ENCODE data around the gene MED13L.
A peak's percentile ranks its signal among the peaks of the same experiment; 100 is the strongest.

Gene MED13L

DNA sequence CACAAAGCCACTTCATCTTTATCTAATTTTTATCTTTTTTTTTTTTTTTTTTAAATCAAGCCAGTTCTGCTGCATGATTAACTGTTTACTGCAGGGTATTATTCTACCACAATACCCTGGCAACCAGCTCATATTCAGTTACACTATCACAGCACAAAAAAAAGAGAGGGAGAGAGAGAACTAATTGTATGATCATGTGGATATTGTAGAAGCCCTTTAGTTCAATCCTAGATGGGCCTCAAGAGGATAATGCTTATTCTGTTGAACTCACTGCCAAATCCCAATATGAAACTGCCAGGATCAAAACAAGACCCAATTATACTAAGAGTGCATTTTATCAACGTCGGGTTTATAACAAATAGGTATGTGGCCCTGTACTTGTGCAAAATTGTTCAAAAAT, 51.5 kb downstream of the MED13L start:
- no peak overlapping the region for H3K27ac ChIP-seq
- no peak overlapping the region for H3K4me3 ChIP-seq

DNA sequence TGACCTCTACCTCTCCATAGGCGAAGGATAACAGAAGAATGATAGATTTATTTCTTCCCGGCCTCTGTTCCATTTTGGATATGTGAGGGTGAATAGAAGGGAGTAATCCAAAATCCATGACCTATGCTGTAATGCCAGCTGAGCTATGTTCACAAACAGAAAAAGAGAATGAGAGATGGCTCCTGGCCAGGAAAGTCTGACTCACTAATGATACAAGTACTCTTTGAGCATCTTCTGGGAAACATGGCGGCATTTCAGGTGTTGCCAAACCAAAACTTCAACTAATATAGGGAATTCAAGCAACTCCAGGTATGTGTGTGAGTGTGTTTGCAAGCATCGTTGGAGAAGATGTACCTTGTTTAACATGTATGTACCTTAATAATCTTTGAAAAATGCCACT, 55.1 kb downstream of the MED13L start:
- H3K4me3 ChIP-seq = no peak overlapping the region
- peak overlapping the region in 2 of 21 experiments; percentile 27 to 34 for H3K27ac ChIP-seq

DNA sequence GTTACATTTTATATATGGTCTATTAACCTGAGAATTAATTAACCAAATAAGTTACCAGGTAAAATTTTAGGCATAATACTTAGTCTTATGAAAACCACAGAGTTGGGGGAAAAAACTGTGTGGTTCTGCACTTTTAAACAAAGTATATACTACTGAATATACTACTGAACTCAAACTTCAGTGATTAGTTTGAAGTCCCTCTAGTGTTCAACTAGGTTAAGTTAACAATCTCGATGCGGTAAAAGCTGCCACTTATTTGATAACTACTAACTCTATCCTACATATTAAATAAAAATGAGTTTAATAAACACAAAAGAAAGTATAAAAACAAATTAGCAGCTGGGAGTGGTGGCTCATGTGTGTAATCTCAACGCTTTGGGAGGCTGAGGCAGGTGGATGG, 56.7 kb downstream of the MED13L start:
- H3K27ac ChIP-seq = no peak overlapping the region

DNA sequence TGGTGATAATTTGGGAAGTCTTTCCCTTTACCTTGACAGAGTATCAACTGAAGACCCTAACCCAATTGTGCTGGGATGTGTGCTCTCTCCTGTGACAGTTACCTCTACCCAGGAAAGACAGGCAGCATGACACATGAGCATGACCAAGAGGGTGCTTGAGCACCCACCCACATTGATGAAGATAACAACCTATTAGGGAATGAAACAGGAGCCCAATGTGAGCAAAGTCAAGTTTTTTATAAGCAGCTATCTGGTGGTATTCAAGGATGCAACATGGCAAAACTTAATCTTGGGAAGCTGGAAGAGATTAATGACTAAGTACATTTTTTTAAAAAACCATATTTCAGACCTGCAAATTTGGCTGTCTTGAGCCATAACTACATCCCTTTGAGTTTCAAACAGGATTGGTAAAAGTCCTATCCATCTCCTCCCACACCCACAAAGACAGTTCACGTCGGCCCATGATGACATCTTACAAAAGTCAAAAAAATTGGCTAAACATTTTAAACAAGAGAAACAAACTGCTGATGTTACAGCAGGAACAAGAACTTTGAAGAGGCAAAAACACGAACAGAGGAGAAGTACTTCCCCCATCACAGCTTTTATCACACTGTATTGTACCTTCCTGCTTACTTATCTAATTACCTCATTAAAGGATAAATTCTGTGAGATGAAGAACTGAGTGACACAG, 60.3 kb downstream of the MED13L start:
- H3K4me3 ChIP-seq = no peak overlapping the region
- no peak overlapping the region for H3K27ac ChIP-seq

More for the DNA sequence above, 56.7 kb downstream of the MED13L start:
- H3K4me3 ChIP-seq = no peak overlapping the region

DNA sequence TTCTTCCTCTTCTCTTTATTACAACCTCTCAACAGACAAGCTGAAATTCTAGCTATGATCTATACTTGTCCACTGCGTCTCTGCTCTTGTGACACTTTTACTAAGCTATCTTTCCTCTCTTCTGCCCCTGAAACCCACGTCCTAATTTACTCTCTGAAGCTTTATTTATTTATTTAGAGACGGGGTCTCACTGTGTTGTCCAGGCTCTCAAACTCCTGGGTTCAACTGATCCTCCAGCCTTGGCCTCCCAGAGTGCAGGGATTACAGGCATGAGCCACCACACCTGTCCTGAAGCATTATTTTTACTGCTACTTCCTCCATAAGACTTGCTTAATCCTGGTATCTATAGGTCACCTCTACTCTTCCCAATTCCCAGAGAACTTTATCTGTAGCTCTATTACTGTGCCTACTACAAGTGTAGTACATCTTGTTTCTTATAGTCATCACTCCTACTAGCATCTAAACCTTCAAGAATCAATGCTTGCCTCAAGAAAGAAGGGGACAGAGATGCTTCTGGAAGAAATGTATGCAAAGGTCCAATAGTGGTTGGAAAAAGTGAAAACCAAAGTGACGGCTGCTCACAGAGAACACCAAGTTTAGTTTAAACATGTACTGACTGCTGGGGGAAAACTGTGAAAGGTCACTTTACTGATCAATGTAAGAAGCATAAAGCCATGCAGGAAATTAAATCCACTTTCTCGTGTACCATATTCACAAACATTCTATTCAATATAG, 61.3 kb downstream of the MED13L start:
- no peak overlapping the region for H3K27ac ChIP-seq

DNA sequence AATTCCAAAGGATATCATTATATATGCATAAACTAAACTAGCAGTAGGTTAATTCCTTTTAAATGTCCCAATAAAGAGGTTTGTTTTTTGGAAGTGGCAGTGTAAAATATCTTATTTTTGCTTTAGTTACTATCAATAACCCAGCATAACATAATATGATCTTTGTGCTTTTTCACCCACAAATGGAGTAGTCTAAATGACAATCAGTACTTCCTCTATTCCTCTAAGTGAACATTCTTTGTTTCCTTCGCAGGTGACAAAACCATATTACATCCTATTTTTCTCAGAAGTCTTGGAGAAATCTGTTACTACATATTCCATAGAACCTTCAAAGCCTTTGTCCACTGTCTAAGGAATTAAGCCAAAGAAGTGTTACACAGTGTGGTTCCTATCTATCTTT, 62.5 kb downstream of the MED13L start:
- Histone ChIP-seq H3K27ac (no peak overlapping the region), H3K4me3 (no peak overlapping the region)

More for the DNA sequence above, 61.3 kb downstream of the MED13L start:
- no peak overlapping the region for H3K4me3 ChIP-seq

DNA sequence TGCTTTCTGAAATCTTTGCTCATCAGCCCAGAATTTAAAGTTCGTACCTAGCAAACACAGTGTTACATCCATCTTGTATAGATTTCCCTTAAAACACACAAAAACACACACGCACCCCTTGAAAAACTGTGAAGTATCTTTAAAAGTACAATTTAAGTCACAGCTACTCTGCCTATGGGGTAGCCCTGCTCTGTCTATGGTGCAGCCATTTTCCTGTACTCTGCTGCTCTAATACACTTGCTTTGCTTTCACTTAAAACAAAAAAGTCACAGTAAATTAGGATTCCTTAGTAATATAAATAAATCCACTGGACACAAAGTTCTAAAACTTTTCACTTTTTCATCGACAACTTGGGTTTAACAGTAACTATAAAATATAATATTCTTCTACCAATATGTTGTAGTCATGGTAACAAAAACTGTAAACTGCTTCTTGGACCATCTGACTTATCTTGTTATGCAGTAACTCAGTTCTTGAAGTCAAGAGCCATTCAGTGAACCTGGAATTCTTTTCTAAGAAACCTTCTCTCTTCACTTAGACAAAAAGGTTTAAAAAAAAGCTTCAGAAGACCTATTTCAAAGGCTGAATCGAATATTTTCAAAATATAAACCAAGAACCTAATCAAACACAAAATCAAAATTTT, 63.5 kb downstream of the MED13L start:
- Histone ChIP-seq H3K4me3 (no peak overlapping the region), H3K27ac (no peak overlapping the region)

DNA sequence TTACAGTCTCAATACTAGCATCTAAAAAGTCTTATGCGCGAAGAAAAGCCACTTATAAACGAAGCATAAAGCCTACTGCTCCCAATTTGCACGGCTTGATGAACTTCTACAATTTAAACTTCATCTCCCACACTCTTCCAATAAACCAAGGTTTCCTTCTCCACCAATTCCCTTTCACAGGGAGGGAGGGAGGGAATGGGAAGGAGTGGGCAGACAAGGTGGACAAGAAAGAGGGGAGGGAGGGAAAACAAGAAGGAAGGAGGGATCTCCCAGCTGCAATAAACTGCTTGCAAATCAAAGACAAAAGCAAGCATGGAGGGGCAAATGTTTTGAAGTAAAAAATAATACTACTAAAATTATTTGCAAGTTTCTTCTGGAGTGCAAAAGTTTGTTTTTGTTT, 64.5 kb downstream of the MED13L start:
- no peak overlapping the region for H3K27ac ChIP-seq

DNA sequence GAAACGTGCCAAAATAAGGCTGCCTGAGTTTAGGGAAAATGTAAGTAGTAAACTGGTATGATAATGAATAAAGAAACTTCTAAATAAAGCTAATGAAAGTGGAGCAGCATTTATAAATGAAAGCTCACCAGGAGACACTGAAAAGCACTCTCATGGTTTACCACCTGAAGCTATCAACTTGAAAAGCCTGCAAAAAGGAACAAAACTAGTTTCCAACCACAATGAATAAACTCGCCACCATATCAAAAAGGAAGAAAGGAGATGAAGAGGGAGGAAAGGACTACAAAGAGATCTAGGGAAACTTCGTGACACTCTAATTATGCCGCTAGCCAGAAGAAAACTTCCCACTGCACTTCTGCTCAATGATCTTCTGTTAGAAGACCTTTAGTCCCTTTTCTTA, 66.7 kb downstream of the MED13L start:
- no peak overlapping the region for H3K4me3 ChIP-seq
- no peak overlapping the region for H3K27ac ChIP-seq

More for the DNA sequence above, 64.5 kb downstream of the MED13L start:
- H3K4me3 ChIP-seq = no peak overlapping the region

DNA sequence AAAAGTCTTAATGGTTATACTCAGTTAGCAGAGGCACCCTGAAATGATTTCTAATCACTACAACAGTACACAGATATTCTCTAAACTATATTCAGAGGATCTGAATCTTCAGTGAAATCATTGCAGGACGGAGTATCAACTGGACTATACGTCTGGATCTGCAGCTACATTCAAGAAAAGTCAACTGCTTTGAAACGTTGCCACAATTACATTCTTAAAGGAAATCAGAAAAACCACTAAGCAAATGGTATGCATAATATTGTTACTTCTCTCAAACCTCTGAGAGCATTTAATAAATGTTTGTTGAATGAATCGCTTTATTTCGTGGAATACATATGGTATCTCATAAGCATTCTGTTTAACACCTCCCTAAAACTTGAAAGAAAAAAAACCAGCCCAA, 67.4 kb downstream of the MED13L start:
- H3K4me3 ChIP-seq = no peak overlapping the region
- H3K27ac ChIP-seq = no peak overlapping the region

DNA sequence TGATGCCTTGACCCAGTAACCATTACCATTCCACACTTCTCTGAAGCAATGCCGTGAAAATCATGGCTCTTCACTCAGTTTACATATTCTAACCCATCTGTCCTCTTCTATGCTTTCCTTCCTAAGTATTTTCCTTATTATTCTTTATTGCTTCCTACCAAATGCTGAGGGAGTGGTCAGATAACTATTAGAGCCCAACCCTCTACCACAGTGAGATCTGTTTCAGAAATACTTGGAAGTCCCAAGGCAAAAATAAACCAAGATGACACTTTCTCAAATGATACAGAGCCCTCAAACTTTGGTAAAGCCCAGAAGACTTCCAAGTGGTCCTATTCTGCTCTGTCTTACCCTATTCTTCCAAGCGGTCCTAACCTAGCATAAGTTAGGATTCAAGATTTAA, 68.0 kb downstream of the MED13L start:
- no peak overlapping the region for H3K27ac ChIP-seq
- no peak overlapping the region for H3K4me3 ChIP-seq

DNA sequence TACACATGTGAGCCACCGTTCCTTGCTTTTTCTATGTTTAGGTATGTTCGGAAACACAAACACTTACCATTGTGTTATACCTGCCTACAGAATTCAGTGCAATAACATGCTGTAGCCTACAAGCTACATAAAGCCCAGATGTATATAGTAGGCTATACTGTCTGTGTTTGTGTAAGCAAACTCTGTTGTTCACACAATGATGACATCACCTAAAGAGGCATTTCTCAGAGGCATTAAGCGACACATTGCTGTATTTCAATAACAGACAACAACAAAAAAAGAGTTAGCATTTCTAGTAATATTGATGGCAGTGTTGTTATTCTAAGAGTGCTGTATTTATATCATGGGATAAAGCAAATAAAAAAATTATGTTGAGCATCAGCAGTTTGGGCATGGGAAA, 70.2 kb downstream of the MED13L start:
- H3K27ac ChIP-seq = no peak overlapping the region
- H3K4me3 ChIP-seq = no peak overlapping the region

DNA sequence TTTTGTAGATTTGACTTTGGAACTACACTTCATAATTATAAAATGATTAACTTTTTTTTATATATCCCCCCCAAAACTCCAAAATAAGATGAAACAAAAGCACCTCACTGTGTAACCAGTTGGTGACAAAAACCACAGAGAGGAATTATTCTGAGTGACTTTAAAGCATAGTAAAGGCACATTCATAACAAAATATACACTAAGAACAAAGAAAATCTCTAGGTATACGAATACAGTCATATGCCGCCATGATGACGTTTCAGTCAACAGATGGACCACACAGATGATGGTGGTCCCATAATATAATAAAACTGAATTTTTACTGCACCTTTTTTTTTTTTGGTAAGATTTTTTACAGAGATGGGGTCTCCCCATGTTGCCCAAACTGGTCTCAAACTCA, 70.7 kb downstream of the MED13L start:
- no peak overlapping the region for H3K4me3 ChIP-seq
- H3K27ac ChIP-seq = no peak overlapping the region

DNA sequence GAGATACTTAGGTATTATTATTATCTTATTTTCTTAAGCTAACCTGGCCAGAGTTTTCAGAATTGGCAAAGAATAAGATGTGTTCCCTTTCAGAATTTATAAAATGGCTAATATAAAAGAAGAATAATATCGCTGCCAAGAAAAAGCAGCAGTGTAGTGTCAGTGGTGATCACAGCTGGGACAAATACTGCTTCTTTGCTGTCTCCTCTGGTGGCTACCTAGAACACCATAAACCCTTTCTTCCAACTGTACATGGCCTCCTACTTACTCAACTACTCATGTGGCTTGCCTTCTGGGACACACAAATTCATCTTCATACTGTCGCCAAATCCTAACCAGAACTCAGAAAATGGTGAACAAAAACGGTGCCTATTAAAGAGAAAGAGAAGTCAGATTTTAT, 72.7 kb downstream of the MED13L start:
- no peak overlapping the region for H3K27ac ChIP-seq
- H3K4me3 ChIP-seq = no peak overlapping the region

DNA sequence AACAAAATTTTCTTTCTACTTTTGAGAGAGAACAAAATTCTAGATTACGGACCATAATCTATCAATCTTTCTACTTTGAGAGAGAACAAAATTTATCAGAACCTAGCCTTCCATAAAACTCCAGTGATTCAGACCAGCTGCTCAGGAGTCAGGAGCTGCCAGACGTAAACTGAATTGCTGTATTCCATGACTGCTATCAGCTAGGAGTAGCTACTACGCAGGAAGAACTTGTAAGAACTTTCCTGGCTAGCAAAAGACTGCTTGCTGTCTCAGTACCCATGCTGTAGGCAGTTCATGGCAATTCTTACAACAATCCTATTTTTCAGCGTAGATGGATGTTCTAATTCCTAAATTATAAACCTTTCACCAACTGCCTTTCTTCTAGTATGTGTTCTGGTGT, 73.3 kb downstream of the MED13L start:
- Histone ChIP-seq H3K4me3 (no peak overlapping the region), H3K27ac (no peak overlapping the region)

DNA sequence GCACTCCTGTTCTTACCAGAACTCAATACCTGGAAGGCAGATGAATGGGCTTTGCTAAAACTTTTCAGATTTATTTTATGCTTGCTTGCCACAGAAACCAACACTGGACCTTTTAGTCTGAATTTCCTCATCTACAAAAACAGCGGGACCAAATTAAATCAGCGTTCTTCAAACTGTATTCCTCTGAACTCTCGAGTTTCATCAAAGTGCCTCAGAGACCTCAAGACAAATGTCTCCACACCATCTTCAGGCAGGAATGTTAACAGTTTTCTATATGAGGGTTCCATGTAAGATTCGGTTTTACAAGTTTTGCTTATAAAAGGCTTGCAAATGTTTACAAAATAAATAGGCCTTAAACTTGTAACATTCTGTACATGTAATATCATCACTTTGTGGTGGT, 74.6 kb downstream of the MED13L start:
- no peak overlapping the region for H3K4me3 ChIP-seq
- H3K27ac ChIP-seq = no peak overlapping the region

DNA sequence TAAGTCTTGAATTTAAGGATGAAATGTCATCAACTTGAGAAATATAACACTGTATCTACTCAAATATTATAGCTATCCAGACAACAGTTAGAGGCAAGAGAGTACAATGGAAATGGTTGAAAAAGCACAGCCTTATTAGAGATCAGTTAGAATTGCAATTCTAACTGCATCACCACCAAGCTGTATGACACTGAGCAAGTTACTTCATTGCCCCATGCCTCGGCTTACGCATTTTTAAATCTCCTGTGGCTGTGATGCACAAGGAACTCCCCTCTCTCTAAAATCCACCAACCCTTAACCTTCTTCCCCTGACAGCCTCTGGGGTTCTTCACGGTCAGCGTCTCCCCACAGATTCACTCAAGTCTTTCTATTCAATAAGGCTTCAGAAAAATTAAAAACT, 75.1 kb downstream of the MED13L start:
- H3K27ac ChIP-seq = no peak overlapping the region
- H3K4me3 ChIP-seq = no peak overlapping the region

DNA sequence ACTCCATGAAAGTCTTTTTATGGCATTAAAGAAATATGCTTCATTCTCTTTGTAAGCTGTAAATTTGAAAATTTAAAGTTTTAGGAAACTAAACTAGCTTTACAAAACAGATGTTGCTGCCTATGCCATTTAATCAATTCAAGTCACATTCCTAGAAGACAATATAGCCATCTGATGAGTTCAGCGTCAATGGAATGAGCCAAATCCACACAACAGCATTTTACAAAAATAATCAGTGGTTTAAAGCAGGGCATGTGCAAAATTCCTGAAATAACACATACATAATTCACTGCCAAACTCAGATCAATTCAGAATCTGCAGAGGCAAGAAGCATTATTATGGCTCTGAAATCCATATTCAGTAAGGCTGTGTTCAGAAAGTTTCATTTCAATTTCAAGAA, 75.6 kb downstream of the MED13L start:
- Histone ChIP-seq H3K4me3 (no peak overlapping the region), H3K27ac (peak overlapping the region in 1 of 21 experiments; percentile 11)

DNA sequence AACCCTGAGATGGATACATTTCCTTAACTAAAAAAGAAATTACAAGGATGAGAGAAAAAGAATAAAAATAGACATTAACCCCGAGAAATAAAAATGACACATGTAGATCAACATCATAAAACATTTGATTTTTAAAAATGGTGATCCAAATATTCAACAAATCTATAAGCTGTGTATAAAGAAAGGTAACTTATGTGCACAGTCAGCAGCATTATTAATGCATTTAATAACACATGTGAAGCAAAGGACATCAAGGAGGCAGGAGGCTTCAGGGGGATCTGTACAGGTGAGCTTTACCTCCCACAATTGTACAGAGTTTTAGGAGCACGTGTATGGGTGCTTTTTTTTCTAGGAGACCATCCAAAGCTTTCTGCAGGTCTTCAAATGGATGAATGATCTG, 76.1 kb downstream of the MED13L start:
- H3K27ac ChIP-seq = peak overlapping the region in 1 of 21 experiments; percentile 11
- H3K4me3 ChIP-seq = no peak overlapping the region

DNA sequence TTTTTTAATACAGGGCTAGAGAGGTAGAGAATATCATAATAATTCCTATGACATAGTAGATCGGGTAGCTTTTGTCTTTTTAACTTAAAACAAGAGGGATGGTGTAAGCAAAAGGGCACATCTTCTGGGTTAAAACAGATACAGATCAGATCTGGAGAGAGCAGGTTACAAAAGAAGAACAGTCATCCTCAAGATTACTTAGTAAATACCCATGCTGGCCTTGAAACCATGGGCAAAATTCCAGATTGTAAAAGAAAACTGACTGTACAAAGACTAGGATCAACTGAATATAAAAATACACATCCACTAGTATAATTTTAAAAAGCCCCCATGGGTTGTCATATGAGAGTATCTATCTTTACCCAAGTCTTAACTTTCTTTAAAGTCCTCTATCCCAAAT, 76.7 kb downstream of the MED13L start:
- no peak overlapping the region for H3K27ac ChIP-seq
- H3K4me3 ChIP-seq = no peak overlapping the region

DNA sequence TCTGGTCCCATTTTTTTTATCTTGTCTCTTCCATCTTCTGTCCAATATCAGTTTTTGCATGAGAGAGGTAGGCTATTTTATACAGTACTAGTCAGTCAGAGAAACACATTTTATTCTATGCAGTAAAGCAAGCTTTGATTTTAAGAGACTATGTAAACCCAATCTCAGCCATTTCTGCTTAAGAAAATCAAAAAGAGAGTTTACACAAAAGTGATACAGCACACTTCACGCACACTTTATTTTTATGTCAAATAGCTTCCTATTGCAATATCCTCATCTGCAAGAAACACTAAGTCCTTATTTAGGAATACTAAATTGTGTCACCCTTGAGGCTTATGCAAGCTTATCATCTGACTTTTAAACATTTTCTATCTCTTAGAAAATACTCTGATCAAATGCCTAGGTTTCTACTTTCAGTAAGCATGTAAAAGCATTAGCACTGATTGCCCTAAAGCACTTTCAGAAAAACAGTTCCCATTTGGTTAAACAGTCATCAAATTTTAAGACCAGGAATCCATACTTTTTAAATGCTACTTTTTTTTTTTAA, 78.3 kb downstream of the MED13L start:
- H3K27ac ChIP-seq = no peak overlapping the region
- no peak overlapping the region for H3K4me3 ChIP-seq

Data from skin epidermis (tissue), 12 donors.